ENCODE results near the gene MPG. TPM values are rescaled to one million over a fixed set of nuclear protein-coding genes. Genes with fewer than 3 reads are reported as not detected.
A peak's percentile ranks its signal among the peaks of the same experiment; 100 is the strongest.

MPG gene
- total RNA-seq, 1 experiment from 2014 or later, result 60.0 TPM

DNA sequence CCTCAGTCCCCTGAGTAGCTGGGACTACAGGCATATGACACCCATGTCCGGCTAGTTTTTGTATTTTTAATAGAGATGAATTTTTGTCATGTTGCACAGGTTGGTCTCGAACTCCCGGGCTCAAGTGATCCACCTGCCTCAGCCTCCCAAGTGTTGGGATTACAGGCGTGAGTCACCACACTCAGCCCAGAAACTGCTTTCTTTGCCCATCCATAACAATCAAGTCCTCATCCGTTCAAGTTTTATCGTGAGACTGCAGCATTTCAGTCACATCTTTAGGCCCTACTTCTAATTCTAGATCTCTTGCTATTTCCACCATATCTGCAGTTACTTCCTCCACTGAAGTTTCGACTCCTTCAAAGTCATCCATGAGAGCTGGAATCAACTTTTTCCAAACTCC, 54.1 kb downstream of the MPG start:
- ChIA-PET POLR2A (no interaction called here), CTCF (interaction anchor here (1.2 to 1.5 kb wide), 2 partner anchors 15 to 67 kb away, joined by 3 to 4 read pairs; no protein-coding TSS in a partner anchor)
- DNase-seq (ENCODE audit: low spot score) (no peak), ATAC-seq (no peak)
- TF ChIP-seq NR2C2 (CRISPR knock-in tag; IDR thresholded peaks at IDR 0.05) (no peak), NFE2L1 (CRISPR knock-in tag; IDR thresholded peaks at IDR 0.05) (no peak), SOX15 (CRISPR knock-in tag; IDR thresholded peaks at IDR 0.05) (no peak), FOXJ3 (CRISPR knock-in tag; IDR thresholded peaks at IDR 0.05; ENCODE audit: borderline replicate concordance) (no peak), ZNF512 (CRISPR knock-in tag; IDR thresholded peaks at IDR 0.05; ENCODE audit: borderline replicate concordance) (no peak), TP53 (CRISPR knock-in tag; IDR thresholded peaks at IDR 0.05) (no peak), JAZF1 (CRISPR knock-in tag; IDR thresholded peaks at IDR 0.05) (no peak), ZNF219 (CRISPR knock-in tag; IDR thresholded peaks at IDR 0.05; ENCODE audit: borderline replicate concordance) (no peak), PREB (CRISPR knock-in tag; IDR thresholded peaks at IDR 0.05; ENCODE audit: borderline replicate concordance) (no peak)
- TF ChIP-seq, protein P1, sequence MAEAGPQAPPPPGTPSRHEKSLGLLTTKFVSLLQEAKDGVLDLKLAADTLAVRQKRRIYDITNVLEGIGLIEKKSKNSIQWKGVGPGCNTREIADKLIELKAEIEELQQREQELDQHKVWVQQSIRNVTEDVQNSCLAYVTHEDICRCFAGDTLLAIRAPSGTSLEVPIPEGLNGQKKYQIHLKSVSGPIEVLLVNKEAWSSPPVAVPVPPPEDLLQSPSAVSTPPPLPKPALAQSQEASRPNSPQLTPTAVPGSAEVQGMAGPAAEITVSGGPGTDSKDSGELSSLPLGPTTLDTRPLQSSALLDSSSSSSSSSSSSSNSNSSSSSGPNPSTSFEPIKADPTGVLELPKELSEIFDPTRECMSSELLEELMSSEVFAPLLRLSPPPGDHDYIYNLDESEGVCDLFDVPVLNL (CRISPR knock-in tag; IDR thresholded peaks at IDR 0.05; ENCODE audit: borderline replicate concordance, low read depth), result no peak
- TF ChIP-seq, protein P2, sequence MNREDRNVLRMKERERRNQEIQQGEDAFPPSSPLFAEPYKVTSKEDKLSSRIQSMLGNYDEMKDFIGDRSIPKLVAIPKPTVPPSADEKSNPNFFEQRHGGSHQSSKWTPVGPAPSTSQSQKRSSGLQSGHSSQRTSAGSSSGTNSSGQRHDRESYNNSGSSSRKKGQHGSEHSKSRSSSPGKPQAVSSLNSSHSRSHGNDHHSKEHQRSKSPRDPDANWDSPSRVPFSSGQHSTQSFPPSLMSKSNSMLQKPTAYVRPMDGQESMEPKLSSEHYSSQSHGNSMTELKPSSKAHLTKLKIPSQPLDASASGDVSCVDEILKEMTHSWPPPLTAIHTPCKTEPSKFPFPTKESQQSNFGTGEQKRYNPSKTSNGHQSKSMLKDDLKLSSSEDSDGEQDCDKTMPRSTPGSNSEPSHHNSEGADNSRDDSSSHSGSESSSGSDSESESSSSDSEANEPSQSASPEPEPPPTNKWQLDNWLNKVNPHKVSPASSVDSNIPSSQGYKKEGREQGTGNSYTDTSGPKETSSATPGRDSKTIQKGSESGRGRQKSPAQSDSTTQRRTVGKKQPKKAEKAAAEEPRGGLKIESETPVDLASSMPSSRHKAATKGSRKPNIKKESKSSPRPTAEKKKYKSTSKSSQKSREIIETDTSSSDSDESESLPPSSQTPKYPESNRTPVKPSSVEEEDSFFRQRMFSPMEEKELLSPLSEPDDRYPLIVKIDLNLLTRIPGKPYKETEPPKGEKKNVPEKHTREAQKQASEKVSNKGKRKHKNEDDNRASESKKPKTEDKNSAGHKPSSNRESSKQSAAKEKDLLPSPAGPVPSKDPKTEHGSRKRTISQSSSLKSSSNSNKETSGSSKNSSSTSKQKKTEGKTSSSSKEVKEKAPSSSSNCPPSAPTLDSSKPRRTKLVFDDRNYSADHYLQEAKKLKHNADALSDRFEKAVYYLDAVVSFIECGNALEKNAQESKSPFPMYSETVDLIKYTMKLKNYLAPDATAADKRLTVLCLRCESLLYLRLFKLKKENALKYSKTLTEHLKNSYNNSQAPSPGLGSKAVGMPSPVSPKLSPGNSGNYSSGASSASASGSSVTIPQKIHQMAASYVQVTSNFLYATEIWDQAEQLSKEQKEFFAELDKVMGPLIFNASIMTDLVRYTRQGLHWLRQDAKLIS (CRISPR knock-in tag; IDR thresholded peaks at IDR 0.05; ENCODE audit: borderline replicate concordance), result no peak
- TF ChIP-seq, protein P3, sequence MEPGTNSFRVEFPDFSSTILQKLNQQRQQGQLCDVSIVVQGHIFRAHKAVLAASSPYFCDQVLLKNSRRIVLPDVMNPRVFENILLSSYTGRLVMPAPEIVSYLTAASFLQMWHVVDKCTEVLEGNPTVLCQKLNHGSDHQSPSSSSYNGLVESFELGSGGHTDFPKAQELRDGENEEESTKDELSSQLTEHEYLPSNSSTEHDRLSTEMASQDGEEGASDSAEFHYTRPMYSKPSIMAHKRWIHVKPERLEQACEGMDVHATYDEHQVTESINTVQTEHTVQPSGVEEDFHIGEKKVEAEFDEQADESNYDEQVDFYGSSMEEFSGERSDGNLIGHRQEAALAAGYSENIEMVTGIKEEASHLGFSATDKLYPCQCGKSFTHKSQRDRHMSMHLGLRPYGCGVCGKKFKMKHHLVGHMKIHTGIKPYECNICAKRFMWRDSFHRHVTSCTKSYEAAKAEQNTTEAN (CRISPR knock-in tag; IDR thresholded peaks at IDR 0.05), result no peak
- Mint-ChIP-seq H3K36me3 (no peaks in the 10 kb centered on the region), H3K4me3 (no peak overlapping the region), H3K27me3 (ENCODE audit: low read depth) (no peaks in the 10 kb centered on the region), H3K4me1 (no peaks in the 10 kb centered on the region), H3K27ac (peak overlapping the region; percentile 43; the same call in 1 of the 2 replicates), H3K9me3 (no peaks in the 10 kb centered on the region)

GRCh38 chr16:133716-134115, 55.7 kb downstream of the MPG start:
- ATAC-seq, result no peak
- H3K36me3 Mint-ChIP-seq, result no peaks in the 10 kb centered on the region
- DNase-seq (ENCODE audit: low spot score), result no peak
- H3K9me3 Mint-ChIP-seq, result no peaks in the 10 kb centered on the region
- POLR2A ChIA-PET, result interaction anchor here (0.6 kb wide), 1 partner anchor 189 kb away, joined by 4 read pairs; no protein-coding TSS in a partner anchor
- H3K4me3 Mint-ChIP-seq, result no peak overlapping the region
- CTCF ChIA-PET, result interaction anchor here (0.9 to 1.7 kb wide), 4 partner anchors 16 to 68 kb away, joined by 3 to 13 read pairs (median 8); partner anchors contain the start of gene HBQ1
- H3K4me1 Mint-ChIP-seq, result no peaks in the 10 kb centered on the region
- H3K27me3 Mint-ChIP-seq (ENCODE audit: low read depth), result no peaks in the 10 kb centered on the region
- H3K27ac Mint-ChIP-seq, result peak overlapping the region; percentile 55; the same call in 1 of the 2 replicates
- no peak for TF ChIP-seq RELA (CRISPR knock-in tag; IDR thresholded peaks at IDR 0.05; ENCODE audit: borderline replicate concordance)
- no peak for TF ChIP-seq MYBL2 (CRISPR knock-in tag; IDR thresholded peaks at IDR 0.05)
- no peak for TF ChIP-seq NFE2L1 (CRISPR knock-in tag; IDR thresholded peaks at IDR 0.05)
- TF ChIP-seq PREB (CRISPR knock-in tag; IDR thresholded peaks at IDR 0.05; ENCODE audit: borderline replicate concordance), result no peak
- TF ChIP-seq, protein P4, sequence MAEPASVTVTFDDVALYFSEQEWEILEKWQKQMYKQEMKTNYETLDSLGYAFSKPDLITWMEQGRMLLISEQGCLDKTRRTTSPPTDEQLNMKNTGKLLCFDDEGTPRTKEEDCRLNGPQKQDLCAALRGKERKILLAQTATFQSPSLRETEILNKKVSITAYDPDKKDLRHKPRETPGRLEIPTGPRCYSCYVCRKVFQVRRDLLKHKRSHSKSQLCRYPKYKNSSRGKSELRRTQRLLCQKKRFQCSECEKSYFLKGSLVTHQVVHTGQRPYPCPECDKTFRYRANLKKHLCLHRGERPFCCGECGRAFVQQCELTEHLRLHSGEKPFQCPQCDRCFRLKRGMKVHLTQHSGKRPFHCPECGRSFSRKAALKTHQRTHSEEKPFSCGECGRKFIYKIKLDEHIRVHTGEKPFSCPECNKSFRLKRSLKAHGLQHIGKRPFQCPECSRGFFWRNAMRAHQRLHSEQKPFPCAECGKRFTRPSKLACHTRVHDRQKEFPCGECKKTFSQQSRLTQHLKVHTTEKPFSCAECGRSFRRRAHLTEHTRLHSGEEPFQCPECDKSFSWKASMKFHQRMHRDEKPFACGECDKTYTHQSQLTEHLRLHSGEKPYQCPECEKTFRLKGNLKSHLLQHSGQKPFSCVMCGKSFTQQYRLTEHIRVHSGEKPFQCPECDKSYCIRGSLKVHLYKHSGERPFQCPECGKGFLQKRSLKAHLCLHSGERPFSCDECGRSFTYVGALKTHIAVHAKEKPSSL (CRISPR knock-in tag; conservative IDR thresholded peaks at IDR 0.05), result no peak
- TF ChIP-seq ATF2 (CRISPR knock-in tag; IDR thresholded peaks at IDR 0.05; ENCODE audit: borderline replicate concordance, low read depth), result no peak
- TF ChIP-seq, protein P5, sequence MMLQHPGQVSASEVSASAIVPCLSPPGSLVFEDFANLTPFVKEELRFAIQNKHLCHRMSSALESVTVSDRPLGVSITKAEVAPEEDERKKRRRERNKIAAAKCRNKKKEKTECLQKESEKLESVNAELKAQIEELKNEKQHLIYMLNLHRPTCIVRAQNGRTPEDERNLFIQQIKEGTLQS (CRISPR knock-in tag; conservative IDR thresholded peaks at IDR 0.05), result no peak

Measured in WTC11 (cell line).